Skeletal muscle cell (primary cell): ENCODE data around the gene FAM241A.
"Not testable (repeated sequence)": the region's sequence is repeated elsewhere in the genome, so short reads cannot be mapped to it uniquely, and the experiment has no call there.

ENCODE experiments used
- DNase-seq: peaks from one replicate; pipeline ENCODE4 v3.0.0-alpha.2; 2010; ENCODE audit warnings: low read depth
- H3K4me3 ChIP-seq: 2 replicates; pipeline ENCODE4 v1.5.1; 2011; ENCODE audit warnings: low read depth, mild to moderate bottlenecking, control low read depth, low read length, moderate library complexity

Gene FAM241A

DNA sequence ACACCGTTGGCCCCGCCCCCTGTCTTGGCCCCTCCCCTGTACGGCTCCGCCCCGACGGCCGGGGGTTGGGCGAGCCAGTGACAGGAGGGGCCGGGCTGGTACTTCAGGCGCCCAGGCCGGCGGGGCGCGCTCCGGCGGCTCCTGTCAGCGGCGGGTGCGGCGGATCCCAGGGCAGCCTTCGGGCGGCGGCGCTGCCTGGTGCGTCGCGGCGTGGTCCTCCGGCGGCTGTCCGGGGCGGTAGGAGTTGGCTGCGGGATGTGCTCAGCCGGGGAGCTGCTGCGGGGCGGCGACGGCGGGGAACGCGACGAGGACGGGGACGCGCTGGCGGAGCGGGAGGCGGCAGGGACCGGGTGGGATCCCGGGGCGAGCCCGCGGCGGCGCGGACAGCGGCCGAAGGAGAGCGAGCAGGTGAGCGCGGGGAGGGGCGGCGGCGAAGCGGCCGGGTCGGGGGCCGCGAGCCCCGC, at the start of gene FAM241A:
Gene FAM241A (plus strand): TSS at position 129 of the 464 bp plus-strand sequence. CDS start 127 bp downstream, at position 256.
- H3K4me3 ChIP-seq: peak within 1 kb of the TSS; percentile 73
- peak; percentile 49 for DNase-seq

DNA sequence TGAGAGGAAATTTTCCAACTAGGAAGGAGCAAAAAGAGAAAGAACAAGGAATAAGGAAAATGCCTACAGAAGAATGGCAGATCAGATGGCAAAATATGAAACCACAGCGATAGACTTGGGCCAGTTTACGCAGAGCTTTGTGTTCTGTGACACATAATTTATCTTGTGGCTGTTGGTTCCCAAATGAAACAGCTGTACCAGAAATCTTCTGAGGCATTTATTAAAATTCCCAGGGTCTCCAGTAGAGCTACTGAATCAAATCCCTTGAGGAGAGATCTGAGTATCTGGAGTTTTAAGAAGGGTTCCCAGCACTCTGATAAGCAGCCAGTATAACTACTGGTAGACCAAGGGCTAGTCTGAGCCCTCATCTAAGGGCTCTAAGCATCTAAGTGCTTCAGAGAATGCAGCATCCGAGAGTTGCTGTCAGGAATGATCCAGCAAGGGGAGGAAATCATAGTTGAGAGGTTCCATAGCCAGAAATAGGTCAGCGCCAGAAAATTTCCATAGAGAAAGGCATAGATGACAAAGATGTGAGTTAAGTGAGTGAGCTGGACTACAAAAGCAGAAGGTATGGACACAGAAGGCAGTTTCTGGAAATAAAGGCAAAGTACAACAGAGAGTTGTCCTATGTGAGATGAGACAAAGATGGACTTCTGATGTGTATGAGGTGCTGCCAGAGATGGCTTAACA, 46.3 kb upstream of the FAM241A start:
- DNase-seq: no peak
- no peak overlapping the region for H3K4me3 ChIP-seq

DNA sequence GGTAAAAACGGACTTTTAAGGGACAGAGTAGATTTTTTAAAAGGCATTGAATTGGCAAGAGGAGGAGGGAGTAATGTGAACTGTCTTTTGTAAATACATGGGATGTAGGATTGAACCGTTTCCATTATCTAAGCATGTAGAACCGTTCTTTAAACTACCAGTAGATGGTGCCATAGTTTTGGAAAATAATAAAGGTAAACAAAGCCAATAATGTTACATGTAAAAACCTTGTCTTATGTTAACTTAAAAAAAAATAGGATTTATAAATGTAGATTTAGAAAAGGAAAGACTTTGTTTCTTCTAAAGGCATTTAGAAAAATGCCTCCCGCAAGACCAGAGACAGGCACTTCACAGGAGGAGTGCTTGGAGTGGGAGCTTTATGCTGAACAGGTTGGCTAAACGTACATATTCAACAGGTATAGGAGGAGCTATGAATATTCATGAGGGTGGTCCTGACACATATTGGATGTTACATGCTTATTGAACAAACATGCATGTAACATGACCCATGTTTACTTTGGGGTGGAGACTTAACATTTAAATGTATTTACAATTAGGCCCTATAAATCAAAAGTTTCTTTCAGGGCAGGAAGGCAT, 45.5 kb upstream of the FAM241A start:
- H3K4me3 ChIP-seq: no peak overlapping the region
- no peak for DNase-seq

DNA sequence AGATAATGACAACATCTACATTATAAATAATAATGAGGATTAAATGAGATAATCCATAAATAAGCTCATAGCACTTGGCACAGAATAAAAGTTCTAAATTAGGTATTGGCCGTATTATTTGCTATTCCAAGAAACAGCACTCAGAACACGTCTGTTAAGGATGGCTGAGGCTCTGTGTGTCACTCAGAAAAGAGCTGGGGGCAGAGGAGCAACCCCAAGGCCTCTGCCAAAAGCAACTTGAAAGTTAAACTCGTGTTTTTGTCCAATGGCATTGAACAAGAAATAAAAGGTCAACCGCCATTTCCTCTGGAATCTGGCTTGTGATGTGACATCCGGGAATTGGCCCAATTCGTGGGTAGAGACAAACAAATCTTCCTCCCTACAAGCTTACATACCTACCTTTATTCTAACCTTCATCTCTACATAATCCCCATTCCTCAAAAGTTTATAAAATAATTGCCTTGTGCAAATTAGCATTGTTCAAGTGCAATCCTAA, 42.3 kb upstream of the FAM241A start:
- DNase-seq: no peak

DNA sequence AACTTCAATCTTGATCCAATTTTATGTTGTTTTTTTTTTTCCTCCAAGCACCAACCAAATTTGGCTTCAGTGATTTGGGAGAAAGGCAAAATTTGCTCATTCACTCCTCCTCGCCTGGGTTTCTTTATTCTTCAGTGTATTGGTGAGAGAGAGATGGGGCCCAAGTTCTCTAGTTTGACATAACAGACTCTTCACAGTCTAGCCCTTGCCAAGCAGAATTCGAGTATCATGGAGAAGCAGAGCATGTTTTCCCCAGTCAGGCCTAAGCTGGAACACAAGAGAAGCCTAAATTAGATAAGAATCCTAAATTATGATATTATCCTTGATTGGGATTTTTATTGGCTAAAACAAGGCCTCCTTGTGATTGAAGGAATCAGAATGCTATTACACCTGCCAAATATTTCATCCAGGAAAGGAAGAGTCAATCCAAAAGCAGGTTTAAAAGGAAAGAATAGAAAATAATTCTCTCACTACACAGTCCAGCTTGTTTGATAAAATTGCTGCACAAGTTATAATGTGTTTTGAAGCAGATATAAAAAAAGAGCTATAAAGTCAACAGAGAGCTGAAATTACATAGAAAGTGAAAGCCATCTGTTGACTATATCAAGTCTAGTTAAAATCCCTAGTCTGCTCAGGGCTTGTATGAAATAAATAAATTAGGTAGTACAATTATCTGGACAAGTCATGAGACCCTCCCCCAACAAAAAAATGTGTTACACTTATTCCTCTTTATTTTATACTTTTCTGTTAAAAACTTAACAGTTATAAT, 39.9 kb upstream of the FAM241A start:
- no peak for DNase-seq
- H3K4me3 ChIP-seq: no peak overlapping the region

More for the DNA sequence above, 42.3 kb upstream of the FAM241A start:
- H3K4me3 ChIP-seq: no peak overlapping the region

DNA sequence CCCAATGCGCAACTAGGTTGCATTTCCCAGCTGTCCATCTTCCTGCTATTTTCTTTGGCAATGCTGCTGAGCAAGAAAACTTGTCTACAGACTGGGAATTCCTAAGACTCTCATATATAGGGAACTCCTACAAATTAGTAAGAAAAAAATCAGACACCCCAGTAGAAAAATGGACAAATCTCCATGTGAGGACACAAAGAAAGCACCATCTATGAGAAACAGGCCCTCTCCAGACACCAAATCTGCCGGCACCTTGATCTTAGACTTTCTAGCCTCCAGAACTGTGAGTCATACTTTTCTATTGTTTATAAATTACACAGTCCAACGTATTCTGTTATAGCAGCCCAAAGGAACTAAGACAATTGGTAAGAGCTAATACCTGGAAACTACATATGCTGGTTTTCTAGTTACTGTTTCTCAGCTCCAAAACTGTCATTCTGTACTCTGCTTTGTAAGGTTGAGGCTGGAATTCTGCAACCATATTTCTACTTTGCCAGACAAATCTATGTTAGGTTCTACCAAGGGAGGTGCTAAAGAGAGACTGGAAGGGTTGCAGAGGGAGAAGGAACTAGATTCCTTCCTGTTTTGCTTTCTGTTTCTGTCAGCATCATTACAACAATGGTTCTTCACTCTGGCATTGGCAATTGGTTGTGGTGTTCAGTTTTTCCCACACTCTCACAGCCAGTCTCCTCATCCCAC, 35.7 kb upstream of the FAM241A start:
- DNase-seq: no peak
- no peak overlapping the region for H3K4me3 ChIP-seq

DNA sequence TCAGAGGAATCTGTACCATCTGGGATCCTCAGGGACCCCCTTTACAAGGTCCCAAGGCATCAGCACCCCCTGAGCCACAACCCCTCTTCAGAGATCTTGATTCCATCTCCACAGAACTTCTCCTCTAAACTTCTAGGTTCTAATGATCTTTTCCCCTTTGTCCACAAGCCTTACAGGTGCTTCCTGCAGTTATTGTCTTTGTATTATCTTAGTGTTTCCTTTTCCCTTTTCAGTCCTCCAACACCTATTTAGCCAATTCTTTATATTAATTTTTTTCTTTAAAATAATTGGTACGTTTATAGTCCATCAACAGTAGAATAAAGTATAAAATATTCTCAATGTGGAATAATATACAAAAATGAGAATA, 35.2 kb upstream of the FAM241A start:
- DNase-seq: no peak
- H3K4me3 ChIP-seq: no peak overlapping the region

DNA sequence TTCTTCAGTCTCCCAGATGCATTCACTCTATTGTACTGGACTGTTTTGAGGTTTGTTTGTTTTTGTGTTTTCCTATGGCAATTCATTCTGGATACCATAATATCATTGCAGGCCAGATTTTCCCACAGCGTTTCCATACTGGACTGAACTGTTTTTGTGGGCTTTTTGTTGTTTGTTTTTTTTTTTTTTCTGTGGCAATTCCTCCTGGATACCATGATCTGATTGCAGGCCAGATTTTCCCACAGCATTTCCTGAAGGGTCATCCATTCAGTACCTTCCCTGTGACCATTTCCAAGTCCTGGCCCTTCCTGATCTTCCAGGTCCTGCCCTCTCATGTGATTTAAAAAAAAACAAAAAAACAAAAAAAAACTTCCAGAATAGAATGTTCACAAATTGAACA, 33.9 kb upstream of the FAM241A start:
- no peak overlapping the region for H3K4me3 ChIP-seq
- DNase-seq: no peak

DNA sequence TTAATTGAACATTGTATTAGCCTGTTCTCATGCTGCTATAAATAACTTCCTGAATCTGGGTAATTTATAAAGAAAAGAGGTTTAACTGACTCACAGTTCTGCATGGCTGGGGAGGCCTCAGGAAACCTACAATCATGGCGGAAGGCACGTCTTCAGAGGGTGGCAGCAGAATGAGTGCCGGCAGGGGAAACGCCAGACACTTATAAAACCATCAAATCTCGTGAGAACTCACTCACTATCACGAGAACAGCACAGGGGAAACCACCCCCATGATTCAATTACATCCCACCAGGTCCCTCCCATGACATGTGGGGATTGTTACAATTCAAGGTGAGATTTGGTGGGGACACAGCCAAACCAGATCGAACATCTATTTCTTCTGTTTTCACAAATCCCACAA, 33.2 kb upstream of the FAM241A start:
- not testable (repeated sequence) for DNase-seq, H3K4me3 ChIP-seq

DNA sequence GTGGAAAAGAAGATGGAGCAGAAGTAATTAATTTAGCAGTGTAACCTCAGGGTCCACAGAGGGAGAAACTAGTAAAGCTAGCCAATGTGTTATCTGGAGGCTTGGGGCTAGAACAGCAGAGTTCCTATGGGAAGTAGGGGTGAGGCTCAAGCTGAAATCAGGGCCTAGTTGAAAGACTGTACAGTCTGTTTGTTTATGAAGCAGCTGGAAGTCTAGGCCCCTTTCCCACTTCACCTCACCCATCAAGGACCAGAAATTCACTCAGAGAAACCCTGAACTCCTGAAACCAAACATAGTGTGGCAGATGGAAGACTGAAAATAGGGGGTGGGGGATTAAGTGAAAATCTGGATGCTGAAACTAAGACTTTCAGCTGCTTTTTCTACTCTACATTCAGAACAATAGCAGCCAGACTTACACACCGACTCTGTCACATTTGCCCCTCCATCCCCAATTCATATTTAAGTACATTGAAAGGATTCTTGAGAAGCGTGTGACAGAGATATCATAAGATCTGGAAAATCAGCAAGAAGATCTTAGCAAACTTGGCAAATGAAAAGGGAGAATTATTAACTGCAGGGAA, 32.6 kb upstream of the FAM241A start:
- no peak overlapping the region for H3K4me3 ChIP-seq
- no peak for DNase-seq

DNA sequence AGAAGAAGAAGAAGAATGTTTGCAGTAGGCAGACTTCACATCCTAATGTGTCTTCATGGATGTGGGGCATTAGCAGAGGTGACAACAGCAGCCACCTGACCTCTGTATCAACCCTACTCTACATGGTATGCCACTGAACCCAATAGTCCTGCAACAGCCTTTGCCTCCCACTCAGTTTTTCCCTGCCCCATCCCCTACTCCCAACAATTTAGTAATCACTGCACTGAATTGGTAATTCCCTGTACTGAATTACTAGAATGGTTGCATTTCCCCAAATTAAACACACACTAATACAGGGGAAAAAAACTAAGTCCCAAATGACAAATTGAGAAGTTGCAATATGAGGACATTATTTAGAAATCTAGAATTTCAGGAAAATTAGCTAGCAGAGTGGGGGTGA, 31.4 kb upstream of the FAM241A start:
- no peak overlapping the region for H3K4me3 ChIP-seq
- no peak for DNase-seq

DNA sequence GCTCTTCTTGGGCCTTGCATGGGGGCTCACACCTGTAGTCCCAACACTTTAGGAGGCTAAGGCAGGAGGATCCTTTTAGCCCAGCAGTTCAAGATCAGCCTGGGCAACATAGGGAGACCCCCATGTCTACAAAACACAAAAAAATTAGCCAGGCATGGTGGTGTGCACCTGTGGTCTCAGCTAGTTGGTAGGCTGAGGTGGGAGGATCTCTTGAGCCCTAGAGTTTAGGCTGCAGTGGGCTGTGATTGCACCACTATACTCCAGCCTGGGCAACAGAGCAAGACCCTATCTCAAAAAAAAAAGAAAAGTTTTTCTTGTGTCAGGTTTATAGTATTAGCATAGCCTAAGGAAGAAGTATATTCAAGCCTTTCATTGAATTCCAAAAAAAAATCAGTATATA, 30.8 kb upstream of the FAM241A start:
- H3K4me3 ChIP-seq: no peak overlapping the region
- DNase-seq: no peak

DNA sequence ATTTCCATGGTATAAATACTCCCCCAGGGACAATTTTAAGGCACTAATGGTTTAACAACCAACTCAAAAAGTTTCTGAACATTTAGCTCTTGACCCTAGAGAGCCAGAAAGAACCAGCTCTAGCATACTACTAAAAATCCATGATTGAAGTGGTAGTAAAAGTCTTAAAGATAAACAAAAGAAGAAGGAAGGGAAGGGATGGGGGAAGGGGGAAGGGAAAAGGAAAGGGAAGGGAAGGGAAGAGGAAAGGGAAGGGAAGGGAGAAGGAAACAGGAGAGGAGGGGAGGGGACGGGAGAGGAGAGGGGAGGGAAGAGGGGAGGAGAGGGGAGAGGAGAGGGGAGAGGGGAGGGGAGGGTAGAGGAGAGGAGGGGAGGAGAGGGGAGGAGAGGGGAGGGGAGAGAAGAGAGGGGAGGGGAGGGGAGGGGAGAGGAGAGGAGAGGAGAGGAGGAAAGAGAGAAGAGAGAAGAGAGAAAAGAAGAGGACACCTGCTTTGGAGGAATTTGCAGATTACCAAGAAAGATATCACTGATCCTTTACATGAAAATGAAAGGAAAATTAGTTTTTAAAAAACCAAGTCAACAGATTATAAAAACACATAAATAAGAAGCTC, 26.4 kb upstream of the FAM241A start:
- DNase-seq: no peak
- no peak overlapping the region for H3K4me3 ChIP-seq

DNA sequence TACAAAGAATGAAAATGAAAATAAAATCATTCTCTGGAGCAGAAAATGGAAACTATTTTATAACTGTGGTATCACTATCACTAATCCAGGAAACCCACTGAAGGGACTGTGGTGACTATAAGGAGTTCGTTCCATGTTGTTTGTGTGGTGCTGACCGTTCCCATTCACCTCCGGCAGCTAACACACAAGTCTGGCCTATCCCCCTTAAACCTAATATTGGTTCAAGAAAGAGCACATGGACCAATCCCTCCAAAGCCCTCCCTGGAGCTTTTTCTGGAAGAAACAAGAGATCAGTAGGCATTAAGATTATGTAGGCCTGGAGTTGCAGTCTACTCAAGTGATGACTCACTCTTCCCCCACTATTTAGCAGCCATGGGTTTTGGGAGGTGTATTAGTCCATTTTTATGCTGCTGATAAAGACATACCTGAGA, 25.9 kb upstream of the FAM241A start:
- no peak overlapping the region for H3K4me3 ChIP-seq

DNA sequence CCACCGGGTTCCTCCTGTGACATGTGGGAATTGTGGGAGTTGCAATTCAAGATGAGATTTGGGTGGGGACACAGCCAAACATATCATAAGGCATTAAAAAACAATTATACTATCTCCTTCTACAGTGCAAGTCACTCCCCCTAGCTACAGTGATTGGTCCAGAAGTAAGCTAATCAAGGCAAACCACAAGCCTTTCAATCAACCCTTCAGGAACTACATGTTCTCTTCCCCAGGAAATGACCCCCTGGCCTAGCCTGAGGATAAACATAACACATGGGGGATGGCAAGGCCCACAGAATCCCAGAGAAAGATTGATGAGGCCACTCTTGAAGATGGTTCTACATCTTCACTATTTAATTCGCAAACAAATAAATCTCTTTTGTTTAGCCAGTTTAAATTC, 25.2 kb upstream of the FAM241A start:
- no peak overlapping the region for H3K4me3 ChIP-seq
- no peak for DNase-seq

More for the DNA sequence above, 25.9 kb upstream of the FAM241A start:
- DNase-seq: no peak

DNA sequence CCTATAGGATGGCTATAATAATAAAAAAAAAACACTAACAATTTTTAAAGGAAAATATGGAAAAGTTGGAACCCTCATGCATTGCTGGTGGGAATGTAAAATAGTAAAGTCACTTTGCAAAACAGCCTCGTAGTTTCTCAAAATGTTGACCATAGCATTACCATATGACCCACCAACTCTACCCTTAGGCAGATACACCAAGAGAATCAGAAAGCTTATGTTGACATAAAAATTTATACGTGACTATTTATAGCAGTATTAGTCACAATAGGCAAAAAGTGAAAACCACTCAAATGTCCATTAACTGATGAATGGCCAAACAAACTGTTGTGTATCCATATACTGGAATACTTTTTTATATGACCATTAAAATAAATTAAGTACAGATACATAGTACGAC, 19.8 kb upstream of the FAM241A start:
- no peak for DNase-seq
- H3K4me3 ChIP-seq: no peak overlapping the region

DNA sequence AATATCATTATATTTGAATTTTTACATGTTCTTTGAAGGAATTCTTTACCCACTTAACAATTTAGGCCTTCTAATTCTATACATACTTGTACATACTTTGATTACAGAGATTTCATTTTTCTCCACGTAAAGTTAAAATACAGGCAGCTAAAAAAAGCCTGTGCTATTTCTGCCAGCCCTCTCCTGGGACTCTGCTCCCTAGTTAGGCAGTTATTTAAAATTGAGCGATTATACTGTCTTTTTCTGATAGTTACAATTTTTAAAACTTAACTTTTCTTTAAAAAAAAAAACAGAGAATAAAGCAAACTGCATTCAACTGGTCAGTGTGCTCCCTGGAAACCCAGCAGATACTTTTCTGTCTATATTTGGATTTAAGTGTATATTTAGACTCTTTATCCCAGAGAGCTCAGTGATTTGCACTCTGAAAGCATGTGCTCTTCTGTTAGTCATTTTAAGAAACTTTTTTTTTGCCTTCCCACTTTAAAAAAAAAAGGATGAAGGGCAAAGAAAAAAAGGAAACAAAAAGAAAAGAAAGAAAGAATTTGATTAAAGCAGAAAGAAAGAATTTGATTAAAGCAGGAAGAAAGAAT, 18.1 kb upstream of the FAM241A start:
- H3K4me3 ChIP-seq: no peak overlapping the region
- no peak for DNase-seq

DNA sequence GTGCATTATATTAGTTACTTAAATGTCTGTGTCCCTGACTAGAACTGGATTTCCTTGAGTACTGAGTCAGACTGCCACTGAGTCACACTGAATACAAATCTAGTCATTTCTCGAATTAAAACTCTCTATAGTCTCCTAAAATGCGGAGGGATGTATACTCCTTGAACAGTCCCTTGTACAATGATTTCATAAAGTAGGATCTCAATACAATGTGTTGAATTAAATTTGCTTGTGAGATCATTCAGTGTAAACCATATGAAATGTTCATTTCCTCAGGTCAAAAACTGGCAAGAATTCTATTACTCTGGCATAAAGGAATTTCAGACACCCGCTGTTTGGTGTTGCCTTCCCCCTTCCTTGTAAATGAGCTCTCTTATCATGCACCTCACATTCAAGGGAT, 17.5 kb upstream of the FAM241A start:
- no peak for DNase-seq

DNA sequence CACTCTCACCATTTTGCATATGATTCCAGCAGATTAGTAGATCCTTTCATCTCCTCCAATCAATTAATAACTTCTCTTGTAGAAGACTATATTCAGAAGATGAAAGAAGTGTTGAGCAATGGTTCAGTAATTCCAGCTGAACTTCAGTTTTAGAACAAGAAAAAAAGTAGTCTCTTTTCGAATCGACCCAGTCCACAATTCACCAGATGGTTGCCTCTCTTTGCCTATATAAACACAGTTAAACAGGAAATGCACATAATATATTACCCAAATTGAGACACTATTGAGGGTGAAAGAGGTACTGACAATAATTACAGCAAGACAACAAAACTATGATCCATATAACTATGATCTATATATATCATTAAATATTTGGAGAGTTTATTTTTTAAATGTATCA, 16.8 kb upstream of the FAM241A start:
- DNase-seq: no peak
- no peak overlapping the region for H3K4me3 ChIP-seq

More for the DNA sequence above, 17.5 kb upstream of the FAM241A start:
- H3K4me3 ChIP-seq: no peak overlapping the region
